HG03175 (cell line): ENCODE data around the gene GDF10.

Source experiments
- ATAC-seq: cut with Tn5 transposase; IDR thresholded peaks from one replicate; pipeline ENCODE4 v1.9.1; 2021; ENCODE audit warnings: mild to moderate bottlenecking, moderate library complexity; ENCODE audit not compliant: unreplicated experiment

GDF10 gene

GRCh38 chr10:47268696-47269095 is 31.3 kb upstream of the GDF10 start:
- no peak for ATAC-seq

- ATAC-seq = no peak
Observed at GRCh38 chr10:47269294-47269693, 30.7 kb upstream of the GDF10 start.

GRCh38 chr10:47276071-47276470 is 23.9 kb upstream of the GDF10 start:
- ATAC-seq = no peak

- ATAC-seq = no peak
Observed at GRCh38 chr10:47276576-47277351, 23.2 kb upstream of the GDF10 start.

GRCh38 chr10:47277352-47278151 is 22.4 kb upstream of the GDF10 start:
- ATAC-seq = no peak

- ATAC-seq = no peak
Observed at GRCh38 chr10:47278152-47278473, 21.9 kb upstream of the GDF10 start.

GRCh38 chr10:47278720-47279119 is 21.3 kb upstream of the GDF10 start:
- ATAC-seq = no peak

- no peak for ATAC-seq
Observed at GRCh38 chr10:47279276-47279675, 20.7 kb upstream of the GDF10 start.

GRCh38 chr10:47282005-47282656 is 17.9 kb upstream of the GDF10 start:
- no peak for ATAC-seq

GRCh38 chr10:47282657-47283018 is 17.4 kb upstream of the GDF10 start:
- no peak for ATAC-seq

GRCh38 chr10:47283101-47283630 is 16.8 kb upstream of the GDF10 start:
- ATAC-seq = no peak

- no peak for ATAC-seq
Observed at GRCh38 chr10:47283848-47284247, 16.1 kb upstream of the GDF10 start.

GRCh38 chr10:47285381-47286115 is 14.4 kb upstream of the GDF10 start:
- ATAC-seq = no peak

- no peak for ATAC-seq
Observed at GRCh38 chr10:47286116-47286505, 13.9 kb upstream of the GDF10 start.

- no peak for ATAC-seq
Observed at GRCh38 chr10:47286591-47287315, 13.2 kb upstream of the GDF10 start.

GRCh38 chr10:47287365-47287802 is 12.6 kb upstream of the GDF10 start:
- ATAC-seq = no peak

GRCh38 chr10:47287805-47288204 is 12.2 kb upstream of the GDF10 start:
- ATAC-seq = no peak

GRCh38 chr10:47288236-47288635 is 11.8 kb upstream of the GDF10 start:
- ATAC-seq = no peak

GRCh38 chr10:47288916-47289495 is 11.0 kb upstream of the GDF10 start:
- no peak for ATAC-seq

- ATAC-seq = no peak
Observed at GRCh38 chr10:47289921-47290320, 10.1 kb upstream of the GDF10 start.
